IMR-90 (cell line): ENCODE results near the gene RERE. TPM values are rescaled to one million over a fixed set of nuclear protein-coding genes. Genes with fewer than 3 reads are reported as not detected.

Experiments used
- ATAC-seq: fragments of 200-7000 bp; cut with Tn5 transposase; 2 replicates; pipeline ENCODE4 v1.9.1; 2020; ENCODE audit warnings: low read depth, mild to moderate bottlenecking, moderate library complexity
- BruUV-seq: library from RNA; stranded (reverse); fragments of 400-500 nt; replicated peaks from 2 replicates; lab custom pipeline; 2021; lab: Mats Ljungman, UMichigan
- CTCF ChIA-PET: fragments of 300-600 bp; formaldehyde crosslinking; extraction: SDS; loops from one replicate; lab custom pipeline; 2021; ENCODE audit warnings: antibody characterized with exemption; lab: Yijun Ruan, JAX
- POLR2A ChIA-PET: fragments of 300-600 bp; sonication (Branson Sonifier 250); formaldehyde crosslinking; loops from one replicate; lab custom pipeline; 2022; ENCODE audit warnings: antibody characterized with exemption; ENCODE audit not compliant: unreplicated experiment; lab: Charles Lee
- DNase-seq: peaks from one replicate; pipeline ENCODE4 v3.0.0; 2013
- H2AFZ ChIP-seq: replicated peaks from 2 replicates; pipeline ENCODE3; 2013; ENCODE audit warnings: low read length, mild to moderate bottlenecking; ENCODE audit not compliant: poor library complexity
- H2AK5ac ChIP-seq: 2 replicates; pipeline ENCODE4 v1.6.1; 2013; ENCODE audit warnings: low read depth, low read length, inconsistent platforms
- H2AK9ac ChIP-seq: replicated peaks from 2 replicates; pipeline ENCODE3; 2013; ENCODE audit warnings: mild to moderate bottlenecking, low read depth, low read length, moderate library complexity; ENCODE audit not compliant: poor library complexity
- H2BK120ac ChIP-seq: 2 replicates; pipeline ENCODE4 v1.6.1; 2013; ENCODE audit warnings: low read depth, low read length, inconsistent platforms
- H2BK15ac ChIP-seq: 3 replicates; pipeline ENCODE4 v1.6.1; 2013; ENCODE audit warnings: low read depth, low read length, inconsistent platforms
- H2BK20ac ChIP-seq: 2 replicates; pipeline ENCODE4 v1.6.1; 2013; ENCODE audit warnings: low read depth, mild to moderate bottlenecking, inconsistent platforms, low read length, moderate library complexity
- H2BK5ac ChIP-seq: 2 replicates; pipeline ENCODE4 v1.6.1; 2013; ENCODE audit warnings: mild to moderate bottlenecking, low read depth, low read length, inconsistent platforms; ENCODE audit not compliant: poor library complexity, severe bottlenecking
- H3K14ac ChIP-seq: replicated peaks from 2 replicates; pipeline ENCODE4 v1.6.1; 2013; ENCODE audit warnings: low read depth, low read length, inconsistent platforms
- H3K18ac ChIP-seq: 2 replicates; pipeline ENCODE4 v1.6.1; 2013; ENCODE audit warnings: low read depth, low read length, control low read depth
- H3K23ac ChIP-seq: 2 replicates; pipeline ENCODE4 v1.6.1; 2013; ENCODE audit warnings: low read depth, low read length, inconsistent platforms
- H3K27ac ChIP-seq: 2 replicates; pipeline ENCODE4 v1.5.1; 2013; ENCODE audit warnings: mild to moderate bottlenecking, control low read depth, low read length; ENCODE audit not compliant: insufficient read depth
- H3K27me3 ChIP-seq: 2 replicates; pipeline ENCODE4 v1.6.1; 2013; ENCODE audit warnings: low read length; ENCODE audit not compliant: control insufficient read depth, insufficient read depth
- H3K36me3 ChIP-seq: 2 replicates; pipeline ENCODE4 v1.6.1; 2013; ENCODE audit warnings: low read length, mixed read lengths; ENCODE audit not compliant: control insufficient read depth, insufficient read depth
- H3K4ac ChIP-seq: 2 replicates; pipeline ENCODE4 v1.6.1; 2013; ENCODE audit warnings: low read depth, low read length, inconsistent platforms
- H3K4me1 ChIP-seq: 2 replicates; pipeline ENCODE4 v1.6.1; 2013; ENCODE audit warnings: low read length, mixed read lengths; ENCODE audit not compliant: control insufficient read depth, insufficient read depth
- H3K4me2 ChIP-seq: 2 replicates; pipeline ENCODE4 v1.6.1; 2013; ENCODE audit warnings: low read depth, mild to moderate bottlenecking, control low read depth, low read length, moderate library complexity
- H3K4me3 ChIP-seq: 2 replicates; pipeline ENCODE4 v1.5.1; 2013; ENCODE audit warnings: low read depth, mild to moderate bottlenecking, control low read depth, low read length, moderate library complexity; ENCODE audit not compliant: insufficient read depth
- H3K56ac ChIP-seq: 2 replicates; pipeline ENCODE4 v1.6.1; 2013; ENCODE audit warnings: low read length, inconsistent platforms; ENCODE audit not compliant: insufficient read depth; ENCODE audit errors: extremely low read depth
- H3K79me1 ChIP-seq, 2 experiments: 2 replicates each; pipeline ENCODE4 v1.6.1; 2013; ENCODE audit warnings: low read length in 2 of 2, inconsistent platforms in 1 of 2, low read depth in 1 of 2
- H3K9ac ChIP-seq: 2 replicates; pipeline ENCODE4 v1.6.1; 2013; ENCODE audit warnings: low read depth, low read length, control low read depth
- H3K9me1 ChIP-seq: 2 replicates; pipeline ENCODE4 v1.6.1; 2013; ENCODE audit warnings: low read length, inconsistent platforms; ENCODE audit not compliant: insufficient read depth
- H3K9me3 ChIP-seq: 2 replicates; pipeline ENCODE4 v1.6.1; 2013; ENCODE audit warnings: low read length; ENCODE audit not compliant: control insufficient read depth, insufficient read depth
- H4K20me1 ChIP-seq: 2 replicates; pipeline ENCODE4 v1.6.1; 2013; ENCODE audit warnings: low read length, inconsistent platforms; ENCODE audit not compliant: insufficient read depth
- H4K5ac ChIP-seq: 2 replicates; pipeline ENCODE4 v1.6.1; 2013; ENCODE audit warnings: mild to moderate bottlenecking, low read depth, low read length, control low read depth
- H4K8ac ChIP-seq, 2 experiments: 2 replicates each; pipeline ENCODE4 v1.6.1; 2013; ENCODE audit warnings: low read depth in 2 of 2, low read length in 2 of 2, control low read depth in 1 of 2, inconsistent platforms in 1 of 2
- H4K91ac ChIP-seq: 2 replicates; pipeline ENCODE4 v1.6.1; 2013; ENCODE audit warnings: low read depth, low read length, inconsistent platforms; ENCODE audit not compliant: insufficient read depth
- BHLHE40 ChIP-seq: fragments of 150-350 bp; IDR thresholded peaks from 2 replicates; pipeline ENCODE4 v1.6.1; 2016; ENCODE audit warnings: mild to moderate bottlenecking, low read depth, low read length
- CEBPB ChIP-seq: IDR thresholded peaks from 2 replicates; pipeline ENCODE4 v1.6.1; 2012; ENCODE audit warnings: low read depth, low read length, improper control_type of control experiment
- CHD1 ChIP-seq: IDR thresholded peaks from 2 replicates; pipeline ENCODE4 v1.6.1; 2012; ENCODE audit warnings: low read depth, low read length, improper control_type of control experiment
- FOS ChIP-seq: fragments of 150-350 bp; IDR thresholded peaks from 2 replicates; pipeline ENCODE4 v1.6.1; 2016; ENCODE audit warnings: low read depth, low read length
- MAFK ChIP-seq: IDR thresholded peaks from 2 replicates; pipeline ENCODE4 v1.6.1; 2012; ENCODE audit warnings: low read depth, low read length, improper control_type of control experiment
- MAZ ChIP-seq: IDR thresholded peaks from 2 replicates; pipeline ENCODE4 v1.6.1; 2012; ENCODE audit warnings: low read depth, mild to moderate bottlenecking, low read length, improper control_type of control experiment, moderate library complexity, borderline replicate concordance
- MXI1 ChIP-seq: IDR thresholded peaks from 2 replicates; pipeline ENCODE4 v1.6.1; 2012; ENCODE audit warnings: low read depth, mild to moderate bottlenecking, low read length, moderate library complexity, borderline replicate concordance
- NFE2L2 ChIP-seq: fragments of 150-350 bp; IDR thresholded peaks from 2 replicates; pipeline ENCODE4 v1.6.1; 2016; ENCODE audit warnings: low read depth, mild to moderate bottlenecking, low read length
- POLR2A ChIP-seq: IDR thresholded peaks from 2 replicates; pipeline ENCODE4 v1.6.1; 2012; ENCODE audit warnings: mild to moderate bottlenecking, low read depth, low read length
- RAD21 ChIP-seq: IDR thresholded peaks from 2 replicates; pipeline ENCODE4 v1.6.1; 2012; ENCODE audit warnings: low read length, improper control_type of control experiment
- RCOR1 ChIP-seq: IDR thresholded peaks from 2 replicates; pipeline ENCODE4 v1.6.1; 2012; ENCODE audit warnings: mild to moderate bottlenecking, low read length, improper control_type of control experiment; ENCODE audit not compliant: insufficient replicate concordance
- RFX5 ChIP-seq: IDR thresholded peaks from 2 replicates; pipeline ENCODE4 v1.8.0; 2012; ENCODE audit warnings: low read depth, mild to moderate bottlenecking, low read length, moderate library complexity
- SMC3 ChIP-seq: fragments of 150-350 bp; IDR thresholded peaks from 2 replicates; pipeline ENCODE4 v1.6.1; 2016; ENCODE audit warnings: low read depth, mild to moderate bottlenecking, antibody characterized with exemption, low read length, moderate library complexity
- WGBS, 2 experiments: methylation state at CpG; one replicate each; pipeline versions ENCODE4 v1.1.5 to v1.1.7; 2013; ENCODE audit warnings: missing lambda C conversion rate in 2 of 2; ENCODE audit not compliant: insufficient read length in 1 of 2; ENCODE audit errors: extremely low coverage in 2 of 2; 5-methylcytosine and 5-hydroxymethylcytosine counted together
- dilution Hi-C: fragments of 300-500 bp; cut with HindIII; formaldehyde crosslinking; loops from one replicate; pipeline ENCODE4 v1.14.3; 2018; ENCODE audit warnings: low sequenced_read_pairs; ENCODE audit not compliant: unreplicated experiment
- in situ Hi-C: fragments of 300-500 bp; cut with MboI; formaldehyde crosslinking; loops from 3 replicates; pipeline ENCODE4 v1.14.3; 2019; ENCODE audit warnings: low sequenced_read_pairs, inconsistent platforms, mixed read lengths
- intact Hi-C: fragments of 100-400 bp; cut with micrococcal nuclease; formaldehyde crosslinking; loops from 2 replicates; pipeline ENCODE4 v1.10.0; 2022
- polyA plus RNA-seq, 3 experiments: library from polyadenylated mRNA; depleted of rRNA; stranded (reverse); fragments of >200 nt; gene quantifications; 2 replicates each; pipeline ENCODE4 v1.2.3, GENCODE V29; 2012; ENCODE audit warnings: low replicate concordance in 1 of 3
- total RNA-seq: library from RNA; depleted of rRNA; stranded (reverse); fragments of >200 nt; gene quantifications from 2 replicates; pipeline ENCODE4 v1.2.3, GENCODE V29; 2012
- TF ChIP-seq, protein P1 (sequence below): fragments of 150-350 bp; IDR thresholded peaks from 2 replicates; pipeline ENCODE4 v1.6.1; 2017; ENCODE audit warnings: mild to moderate bottlenecking, antibody characterized with exemption, low read length, low read depth
- TF ChIP-seq, protein P2 (sequence below): fragments of 150-350 bp; IDR thresholded peaks from 2 replicates; pipeline ENCODE4 v1.6.1; 2016; ENCODE audit warnings: low read depth, mild to moderate bottlenecking, low read length, moderate library complexity, borderline replicate concordance

RERE gene
- total and polyA plus RNA-seq, 2 of the 4 experiments (the other 2 are of a cell fraction): 11.5 to 25.1 TPM

DNA sequence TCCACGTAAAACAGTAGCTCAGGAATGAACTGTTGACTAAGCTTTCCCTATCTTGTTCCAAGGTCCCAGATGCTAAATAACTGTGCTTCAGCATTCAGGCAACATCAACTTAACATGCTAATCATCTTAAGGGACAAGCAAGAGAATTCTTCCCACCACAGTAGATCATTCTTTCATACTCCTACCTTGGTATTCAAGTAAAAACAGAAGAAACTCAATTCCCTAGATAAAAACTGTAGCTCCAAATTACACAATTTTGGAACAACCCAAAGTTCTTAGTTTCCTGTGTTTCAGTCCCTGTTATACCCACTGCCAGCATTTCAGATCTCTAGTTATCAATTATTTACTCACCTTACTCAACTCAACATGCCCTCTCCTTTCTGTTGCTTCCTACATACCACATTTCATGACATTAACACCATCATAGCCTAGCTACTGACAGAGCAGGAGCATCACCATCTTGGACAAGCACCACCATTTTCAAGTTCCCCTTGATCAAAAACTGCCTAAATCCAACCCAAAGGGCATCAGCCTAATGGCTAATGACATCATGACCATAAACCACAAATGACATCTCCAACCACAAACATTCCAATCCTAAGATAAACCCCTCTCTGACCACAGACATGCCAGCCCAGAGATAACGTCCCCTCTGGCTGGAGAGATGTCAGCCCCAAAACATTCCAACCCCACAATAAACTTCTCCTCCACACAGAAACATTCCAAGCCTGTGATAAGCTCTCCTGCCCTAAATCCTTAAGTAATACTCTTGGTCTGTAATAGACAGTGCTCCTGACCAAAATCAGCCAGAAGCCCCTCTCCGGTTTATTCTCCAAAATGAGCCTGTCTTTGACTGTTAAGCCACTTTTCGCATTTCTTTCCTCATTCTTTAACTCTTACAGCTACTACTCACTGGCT, 191.2 kb downstream of the RERE start:
- H3K4ac ChIP-seq: peak overlapping the region; percentile 89
- no peaks in the 10 kb centered on the region for H3K9me3 ChIP-seq
- peak overlapping the region; percentile 81 for H3K4me2 ChIP-seq
- H3K4me3 ChIP-seq: no peak overlapping the region
- no peaks in the 10 kb centered on the region; the same call in 1 of the 2 replicates for H3K36me3 ChIP-seq
- H2BK20ac ChIP-seq: peak overlapping the region; percentile 98
- peak overlapping the region; percentile 43 to 90 for H4K8ac ChIP-seq
- H3K18ac ChIP-seq: peak overlapping the region; percentile 95
- ATAC-seq: peak; percentile 89
- peaks cover 30% of the 10 kb centered on the region for H3K4me1 ChIP-seq
- H2AK5ac ChIP-seq: peak overlapping the region; percentile 82
- H2AK9ac ChIP-seq: no peak overlapping the region
- no peaks in the 10 kb centered on the region for H3K27me3 ChIP-seq
- BruUV-seq: no TSS peak
- peak overlapping the region; percentile 96 for H2BK5ac ChIP-seq
- peak overlapping the region; percentile 87 for H3K23ac ChIP-seq
- H3K9ac ChIP-seq: peak overlapping the region; percentile 47; the same call in 1 of the 2 replicates
- peaks cover 9 to 51% of the 10 kb centered on the region in 2 experiments for H3K79me1 ChIP-seq
- H4K20me1 ChIP-seq: peaks cover 44% of the 10 kb centered on the region; the same call in 1 of the 2 replicates
- peak overlapping the region; percentile 95 for H2BK120ac ChIP-seq
- no peak for TF ChIP-seq CHD1
- no peak for TF ChIP-seq MXI1
- TF ChIP-seq BHLHE40: peak; percentile 63
- TF ChIP-seq RAD21: 0 out of 2 replicates have a peak, but pooled peaks have one; percentile 21
- TF ChIP-seq MAZ: peak; percentile 55; the same call in 1 of the 2 replicates
- TF ChIP-seq NFE2L2: no peak
- TF ChIP-seq FOS: peak; percentile 29
- peak; percentile 13; the same call in 1 of the 2 replicates for TF ChIP-seq MAFK
- no peak for TF ChIP-seq RFX5
- TF ChIP-seq, protein P1, sequence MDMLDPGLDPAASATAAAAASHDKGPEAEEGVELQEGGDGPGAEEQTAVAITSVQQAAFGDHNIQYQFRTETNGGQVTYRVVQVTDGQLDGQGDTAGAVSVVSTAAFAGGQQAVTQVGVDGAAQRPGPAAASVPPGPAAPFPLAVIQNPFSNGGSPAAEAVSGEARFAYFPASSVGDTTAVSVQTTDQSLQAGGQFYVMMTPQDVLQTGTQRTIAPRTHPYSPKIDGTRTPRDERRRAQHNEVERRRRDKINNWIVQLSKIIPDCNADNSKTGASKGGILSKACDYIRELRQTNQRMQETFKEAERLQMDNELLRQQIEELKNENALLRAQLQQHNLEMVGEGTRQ: no peak
- no peak for TF ChIP-seq SMC3
- TF ChIP-seq, protein P2, sequence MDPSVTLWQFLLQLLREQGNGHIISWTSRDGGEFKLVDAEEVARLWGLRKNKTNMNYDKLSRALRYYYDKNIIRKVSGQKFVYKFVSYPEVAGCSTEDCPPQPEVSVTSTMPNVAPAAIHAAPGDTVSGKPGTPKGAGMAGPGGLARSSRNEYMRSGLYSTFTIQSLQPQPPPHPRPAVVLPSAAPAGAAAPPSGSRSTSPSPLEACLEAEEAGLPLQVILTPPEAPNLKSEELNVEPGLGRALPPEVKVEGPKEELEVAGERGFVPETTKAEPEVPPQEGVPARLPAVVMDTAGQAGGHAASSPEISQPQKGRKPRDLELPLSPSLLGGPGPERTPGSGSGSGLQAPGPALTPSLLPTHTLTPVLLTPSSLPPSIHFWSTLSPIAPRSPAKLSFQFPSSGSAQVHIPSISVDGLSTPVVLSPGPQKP: no peak
- TF ChIP-seq POLR2A: no peak
- peak; percentile 80 for TF ChIP-seq RCOR1
- TF ChIP-seq CEBPB: no peak
- no peak overlapping the region for H2AFZ ChIP-seq
- peak overlapping the region; percentile 86 for H2BK15ac ChIP-seq
- H4K91ac ChIP-seq: peak overlapping the region; percentile 92
- ChIA-PET POLR2A (interaction anchor here (0.6 kb wide), 1 partner anchor 216 kb away, joined by 10 read pairs; no protein-coding TSS in a partner anchor), CTCF (interaction anchor here (1.0 to 1.6 kb wide), 4 partner anchors 12 to 223 kb away, joined by 4 to 6 read pairs (median 4); no protein-coding TSS in a partner anchor)
- H3K14ac ChIP-seq: peak overlapping the region; percentile 79
- 30% methylated on average over 4 of the region's 4 CpGs; no CpG with 5 or more reads in 1 of the 2 experiments for WGBS, 2 experiments
- peak overlapping the region; percentile 86 for H3K56ac ChIP-seq
- peak overlapping the region; percentile 71 for H4K5ac ChIP-seq
- intact Hi-C loops: loop anchor here (2.0 to 5.0 kb wide), 2 partner anchors 35 to 191 kb away; partner anchors contain the start of gene RERE
- H3K9me1 ChIP-seq: peaks cover 19% of the 10 kb centered on the region
- peak; percentile 98 for DNase-seq
- H3K27ac ChIP-seq: peak overlapping the region; percentile 75
- dilution Hi-C loops: no loop called here
- in situ Hi-C loops: no loop called here
